HG03571 (cell line): ENCODE measurements around the gene SCAMP2.
A peak's percentile ranks its signal among the peaks of the same experiment; 100 is the strongest.
"Not testable (repeated sequence)": the region's sequence is repeated elsewhere in the genome, so short reads cannot be mapped to it uniquely, and the experiment has no call there.

Source experiments
- ATAC-seq: cut with Tn5 transposase; IDR thresholded peaks from one replicate; pipeline ENCODE4 v1.9.1; 2021; ENCODE audit not compliant: unreplicated experiment

Gene SCAMP2

DNA sequence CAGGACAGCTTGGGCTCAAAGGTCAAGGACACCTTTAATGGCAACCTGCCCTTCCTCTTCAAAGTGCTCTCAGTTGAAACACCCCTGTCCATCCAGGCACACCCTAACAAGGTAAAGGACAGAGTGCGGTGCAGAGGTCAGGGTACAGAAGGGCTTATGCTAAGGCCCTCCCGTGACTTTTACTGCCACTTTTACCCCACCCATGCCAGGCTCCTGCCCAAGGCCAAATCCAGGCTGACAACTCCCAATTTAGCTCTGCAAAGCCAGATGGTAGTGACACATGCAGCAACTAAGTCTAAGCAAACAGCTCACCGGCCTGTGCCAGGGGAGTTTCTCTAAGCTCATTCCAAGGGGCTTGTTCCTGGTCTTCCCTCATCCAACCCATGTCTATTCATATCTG is 18.3 kb upstream of the SCAMP2 start:
- no peak for ATAC-seq

DNA sequence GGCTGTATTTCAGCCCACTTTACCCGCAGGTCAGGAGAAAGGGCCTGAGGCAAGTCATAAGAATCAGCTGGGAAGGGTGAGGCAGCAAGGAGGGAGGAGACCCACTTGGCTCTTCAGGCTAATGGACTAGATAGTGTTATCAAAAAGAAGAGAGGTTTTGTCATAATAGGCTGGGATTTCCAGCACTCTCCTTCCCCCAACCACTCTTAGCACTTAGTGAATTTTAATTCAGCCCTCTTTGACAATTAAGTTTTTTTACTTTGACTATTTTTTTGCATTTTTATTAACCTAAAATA is 17.4 kb upstream of the SCAMP2 start:
- ATAC-seq = no peak

DNA sequence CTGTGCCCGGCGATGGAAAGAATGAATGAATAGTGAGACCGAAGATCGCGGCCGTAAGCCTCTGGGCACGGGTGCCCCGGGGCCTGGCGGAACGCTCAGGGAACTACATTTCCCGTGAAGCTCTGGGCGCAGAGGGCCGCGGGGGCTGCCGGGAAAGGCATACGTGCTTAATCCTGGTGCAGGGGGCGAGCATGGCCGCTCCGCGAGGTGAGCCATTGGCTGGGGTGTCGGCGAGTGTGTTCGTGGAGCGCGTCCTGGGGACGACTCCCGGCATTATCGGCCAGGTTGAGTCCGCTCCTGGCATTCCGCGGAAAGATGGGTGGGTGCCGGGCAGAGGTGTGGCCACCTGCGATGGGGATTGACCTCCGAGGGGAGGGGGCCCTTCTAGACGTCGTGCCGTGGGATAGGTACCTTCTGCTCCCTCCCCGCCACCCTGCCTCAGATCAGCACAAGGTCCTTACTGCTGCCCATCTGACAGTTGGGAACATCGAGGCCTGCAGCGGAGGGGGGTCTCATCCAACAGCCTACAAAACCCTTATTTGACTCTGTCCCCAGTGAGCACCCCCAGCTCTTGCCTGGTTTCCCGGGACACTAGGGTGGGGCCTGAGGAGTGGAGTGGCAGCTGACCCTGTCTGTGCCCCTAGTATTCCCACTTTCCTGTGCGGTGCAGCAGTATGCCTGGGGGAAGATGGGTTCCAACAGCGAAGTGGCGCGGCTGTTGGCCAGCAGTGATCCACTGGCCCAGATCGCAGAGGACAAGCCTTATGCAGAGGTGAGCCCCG is 16.9 kb upstream of the SCAMP2 start, which contains the start of gene MPI:
Gene MPI (plus strand): TSS at position 160 of the 782 bp plus-strand sequence. CDS start 32 bp downstream, at position 192.
- peak; percentile 90 for ATAC-seq

DNA sequence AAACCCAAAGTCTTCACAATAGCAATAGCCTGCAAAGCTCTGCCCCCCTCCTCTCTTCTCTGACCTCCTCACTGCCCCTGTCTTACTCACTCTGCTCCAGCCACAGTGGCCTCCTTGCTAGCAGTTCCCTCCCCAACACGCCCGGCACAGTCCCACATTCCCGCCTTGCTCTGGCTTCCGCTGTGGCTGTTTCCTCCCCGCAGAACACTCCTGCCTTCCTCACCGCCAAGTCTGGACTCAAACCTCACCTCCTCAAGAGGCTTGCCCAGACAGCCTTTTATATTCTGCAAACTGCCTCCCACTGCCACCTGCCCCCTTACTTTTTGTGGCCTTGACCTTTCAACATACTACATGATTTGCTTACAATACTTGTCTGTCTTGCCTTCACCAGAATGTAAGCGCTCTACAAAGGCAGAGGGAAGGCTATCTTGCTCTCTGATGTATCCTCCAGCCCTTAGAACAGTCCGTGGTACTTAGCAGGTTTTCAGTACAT is 16.3 kb upstream of the SCAMP2 start:
- ATAC-seq = no peak

GRCh38 chr15:74888716-74889115 is 15.6 kb upstream of the SCAMP2 start:
- ATAC-seq = no peak

- ATAC-seq = not testable (repeated sequence)
These were observed 14.5 kb upstream of the SCAMP2 start for GRCh38 chr15:74887537-74888193.

- ATAC-seq = no peak
These were observed 12.3 kb upstream of the SCAMP2 start for GRCh38 chr15:74885461-74885860.

DNA sequence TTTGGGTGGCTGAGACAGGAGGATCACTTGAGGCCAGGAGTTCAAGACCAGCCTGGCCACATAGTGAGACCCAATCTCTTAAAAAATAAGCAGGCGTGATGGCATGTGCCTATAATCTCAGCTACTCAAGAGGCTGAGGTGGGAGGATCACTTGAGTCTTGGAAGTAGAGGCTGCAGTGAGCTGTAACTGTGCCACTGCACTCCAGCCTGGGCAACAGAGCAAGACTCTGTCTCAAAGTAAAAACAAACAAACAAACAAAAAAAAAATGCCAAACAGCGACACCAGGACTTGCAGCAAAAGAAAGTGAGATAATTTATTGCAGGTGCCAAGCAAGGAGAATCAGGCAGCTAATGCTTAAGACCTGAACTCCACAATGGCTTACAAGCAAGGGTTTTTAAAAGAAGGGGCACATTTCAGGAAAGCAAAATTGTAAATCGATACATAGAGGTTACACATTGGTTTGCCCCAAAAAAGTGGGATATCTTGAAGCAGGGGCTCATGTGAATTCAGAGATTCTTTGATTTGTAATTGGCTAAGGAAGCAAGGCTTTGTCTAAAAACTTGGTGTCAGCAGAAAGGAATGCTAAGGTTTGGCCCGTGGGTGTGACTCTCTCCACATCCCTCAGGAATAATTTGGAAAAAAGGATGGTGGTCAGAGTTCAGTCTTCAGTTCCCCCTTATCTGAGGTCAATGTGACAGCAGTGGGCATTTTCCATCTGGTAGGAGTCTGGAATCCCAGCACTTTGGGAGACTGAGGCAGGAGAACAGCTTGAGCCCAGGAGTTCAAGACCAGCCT is 11.5 kb upstream of the SCAMP2 start:
- ATAC-seq = no peak

- no peak for ATAC-seq
These were observed 9.4 kb upstream of the SCAMP2 start for GRCh38 chr15:74882528-74882927.

- no peak for ATAC-seq
These were observed 5.1 kb upstream of the SCAMP2 start for GRCh38 chr15:74878273-74878672.

DNA sequence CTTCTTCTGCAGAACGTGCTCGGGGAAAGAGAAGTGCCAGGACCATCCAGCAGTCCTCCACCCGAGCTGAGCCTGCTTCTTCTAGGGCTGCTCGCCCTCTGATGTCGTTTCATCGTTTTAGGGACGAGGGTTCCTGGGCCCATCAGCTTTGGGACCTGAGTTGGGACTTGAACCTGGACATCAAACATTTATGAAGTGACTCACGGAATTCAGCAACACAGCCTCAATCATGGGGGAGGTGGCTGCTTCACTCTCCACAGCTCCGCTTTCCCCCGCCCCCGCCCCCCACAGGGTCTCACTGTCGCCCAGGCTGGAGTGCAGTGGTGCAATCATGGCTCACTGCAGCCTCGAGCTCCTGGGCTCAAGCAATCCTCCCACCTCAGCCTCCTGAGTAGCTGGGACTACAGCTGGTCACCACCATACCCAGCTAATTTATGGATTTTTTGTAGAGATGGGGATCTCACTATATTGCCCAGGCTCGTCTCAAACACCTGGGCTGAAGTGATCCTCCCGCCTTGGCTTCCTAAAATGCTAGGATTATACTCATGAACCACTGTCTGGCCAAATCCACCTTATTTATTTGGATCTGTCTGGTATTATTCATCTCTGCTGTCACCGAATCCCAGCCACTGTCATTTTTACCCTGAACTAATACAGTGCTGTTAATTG is 725 bp upstream of the SCAMP2 start:
- no peak for ATAC-seq

- no peak for ATAC-seq
These were observed 496 bp downstream of the SCAMP2 start for GRCh38 chr15:74872702-74873035.

DNA sequence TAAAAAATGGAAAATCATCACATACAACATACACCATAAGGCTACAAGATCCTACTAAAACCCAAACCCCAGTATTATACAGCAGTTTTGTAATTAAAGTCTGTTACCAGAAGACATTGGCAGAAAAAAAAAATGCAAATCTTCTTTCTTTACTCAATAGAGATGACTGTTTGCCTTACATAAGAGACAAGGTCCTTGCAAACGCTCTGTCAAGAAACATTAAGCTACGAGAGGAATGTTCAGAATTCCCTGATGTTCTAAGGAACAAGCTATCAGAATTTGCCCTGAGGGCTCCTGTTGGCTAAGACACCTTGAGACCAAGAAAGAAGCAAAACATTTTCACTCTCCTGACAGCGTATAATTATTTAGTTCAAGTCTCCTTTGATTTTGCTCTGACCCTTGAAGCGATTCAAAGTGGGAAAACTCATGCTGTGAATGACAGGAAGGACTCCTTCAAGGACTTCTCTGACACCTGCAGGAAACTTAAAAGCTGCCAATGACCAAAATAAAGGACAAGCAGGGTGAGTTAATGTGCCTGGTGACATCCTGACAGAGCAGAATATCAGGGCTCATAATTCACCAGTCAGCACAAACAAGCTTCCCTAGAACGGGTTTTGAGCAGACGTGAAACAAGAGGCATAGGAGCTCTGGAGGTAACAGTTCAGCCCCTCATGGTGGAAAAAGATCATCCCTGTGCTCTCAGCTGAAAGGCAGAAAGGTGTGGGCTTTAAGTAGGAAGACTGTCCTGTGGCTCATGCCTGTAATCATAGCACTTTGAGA is 2.5 kb downstream of the SCAMP2 start:
- no peak for ATAC-seq

DNA sequence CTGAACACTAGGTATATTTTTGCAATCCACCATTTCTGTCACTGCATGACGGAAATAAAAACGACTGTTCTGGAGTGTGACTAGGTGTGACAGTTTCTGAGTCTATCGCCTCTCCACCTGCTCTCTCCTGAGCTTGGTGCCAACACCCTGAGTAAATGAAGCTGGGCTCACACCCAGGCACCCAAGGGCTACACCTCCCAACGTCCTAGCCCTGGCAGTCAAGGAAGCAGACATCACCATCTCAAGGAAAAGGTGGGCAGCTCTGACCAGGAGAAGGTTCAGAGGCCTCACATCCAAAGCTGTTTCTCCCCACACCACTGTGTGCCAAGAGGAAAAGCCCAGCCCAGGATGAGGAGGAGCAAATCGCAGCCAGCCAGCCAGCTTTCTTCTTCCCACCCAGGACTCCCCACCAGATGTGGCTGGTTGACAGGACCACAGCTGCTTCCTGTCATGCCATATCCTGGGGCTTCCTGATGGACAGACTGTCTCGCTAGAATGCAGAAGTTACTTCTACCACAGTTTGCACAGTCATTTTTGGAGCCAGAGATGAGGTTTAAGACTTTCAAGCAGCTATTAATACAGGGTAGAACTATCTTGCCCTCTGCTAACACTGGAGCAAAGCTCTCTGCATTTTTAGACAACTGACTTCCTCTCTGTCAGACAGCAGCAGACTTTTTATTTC is 3.3 kb downstream of the SCAMP2 start:
- peak; percentile 42 for ATAC-seq

GRCh38 chr15:74869372-74869725 is 3.8 kb downstream of the SCAMP2 start:
- ATAC-seq = no peak

GRCh38 chr15:74868059-74868458 is 5.1 kb downstream of the SCAMP2 start:
- ATAC-seq = no peak

DNA sequence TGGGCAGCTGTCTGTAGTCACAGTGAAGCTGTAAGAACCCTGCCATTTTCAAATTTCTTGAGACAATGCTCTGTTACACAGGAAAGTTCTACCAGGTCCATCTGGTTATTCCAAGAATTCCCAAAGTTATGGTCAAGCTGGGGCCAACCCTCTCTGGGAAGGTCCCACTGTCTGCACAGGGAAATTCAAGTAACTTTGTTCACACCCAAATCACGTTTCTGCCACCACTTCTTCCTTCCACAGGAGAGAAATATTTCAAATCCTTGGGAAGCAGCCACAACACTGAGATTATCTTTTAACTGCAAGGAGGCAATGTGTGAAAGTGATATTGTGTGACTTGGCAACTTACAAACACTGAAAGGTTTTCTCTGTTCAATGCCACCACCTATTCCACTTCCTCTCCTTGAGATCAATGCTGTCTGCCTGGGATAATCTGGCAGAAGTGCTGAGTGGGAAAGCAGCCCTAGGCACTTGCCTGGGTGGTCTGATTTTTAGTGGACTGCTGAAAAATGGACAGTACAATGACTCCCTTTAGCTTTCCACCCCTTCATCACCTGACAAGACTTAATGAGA is 5.6 kb downstream of the SCAMP2 start:
- ATAC-seq = no peak

DNA sequence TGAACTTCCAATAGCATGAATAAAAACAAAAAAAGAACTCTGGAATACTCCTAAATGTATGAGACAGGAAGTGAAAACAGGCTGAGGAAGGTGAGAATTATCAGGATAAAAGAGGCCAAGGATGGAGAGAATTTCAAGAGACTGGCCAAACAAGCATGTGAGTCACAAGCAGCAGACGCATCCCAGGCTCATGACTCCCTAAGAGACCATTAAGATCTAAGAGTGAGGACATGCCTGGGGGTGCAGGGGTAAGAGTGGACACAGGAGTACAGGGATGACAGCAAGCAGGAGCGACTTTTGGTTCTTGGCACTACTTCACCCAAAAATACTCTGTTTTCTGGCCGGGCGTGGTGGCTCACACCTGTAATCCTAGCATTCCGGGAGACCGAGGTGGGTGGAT is 7.1 kb downstream of the SCAMP2 start:
- no peak for ATAC-seq

DNA sequence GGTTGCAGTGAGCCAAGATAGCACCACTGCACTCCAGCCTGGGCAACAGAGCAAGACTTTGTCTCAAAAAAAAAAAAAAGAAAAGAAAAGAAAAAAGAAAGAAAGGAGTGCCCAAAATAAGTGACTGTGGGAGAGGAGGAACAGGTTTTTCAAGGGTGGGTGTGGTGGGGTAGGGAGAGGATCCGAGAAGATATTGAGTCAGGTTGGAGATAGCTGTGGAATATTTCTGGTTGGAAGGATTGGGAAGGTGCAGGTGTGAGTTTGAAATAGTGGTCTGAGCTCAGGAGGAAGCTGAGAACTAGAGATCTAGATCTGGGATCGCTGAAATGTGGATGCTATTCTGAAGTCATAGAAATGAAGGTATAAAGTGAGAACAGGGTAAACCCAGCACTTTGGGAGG is 7.8 kb downstream of the SCAMP2 start:
- ATAC-seq = no peak

GRCh38 chr15:74864296-74864695 is 8.9 kb downstream of the SCAMP2 start:
- ATAC-seq = no peak
